ENCODE results near the gene CRYBG3. TPM values are rescaled to one million over a fixed set of nuclear protein-coding genes. Genes with fewer than 3 reads are reported as not detected.

The CRYBG3 gene
- total RNA-seq (2014; rRNA removed; shearing (Covaris generic)) = 16.8 and 16.9 TPM in 2 replicates
- polyA plus RNA-seq (2016; fragmentation: Nextera tagmentation; extraction: Ambion mirVana) = 3.3 and 4.3 TPM in 2 replicates

DNA sequence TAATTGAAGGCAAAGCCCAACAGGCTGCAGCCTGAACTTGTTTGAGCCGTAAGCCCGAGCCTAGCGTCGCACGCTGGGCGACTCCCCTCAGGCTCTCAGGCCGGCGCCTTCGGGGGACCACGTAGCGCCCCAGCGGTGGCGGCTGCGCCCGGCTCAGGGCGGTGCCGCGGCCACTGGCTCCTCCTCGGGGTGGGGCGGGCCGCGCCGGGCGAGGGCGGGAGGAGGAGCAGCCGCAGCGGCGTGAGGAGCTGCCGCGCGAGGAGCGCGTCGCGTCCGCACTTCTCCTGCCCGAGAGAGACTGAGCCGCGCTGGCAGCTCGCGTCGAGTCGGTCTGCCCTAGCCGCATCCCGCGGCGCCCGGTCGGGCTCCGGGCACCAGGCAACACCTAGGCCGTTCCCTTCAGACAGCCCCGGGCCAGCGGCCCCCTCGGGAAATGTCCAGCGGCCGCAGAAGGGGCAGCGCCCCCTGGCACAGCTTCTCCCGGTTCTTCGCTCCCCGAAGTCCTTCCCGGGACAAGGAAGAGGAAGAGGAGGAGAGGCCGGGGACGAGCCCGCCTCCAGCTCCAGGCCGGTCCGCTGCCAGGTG lies at the start of gene CRYBG3:
Gene CRYBG3, plus strand, starts transcription at position 238 of the 585 bp plus-strand sequence. Its CDS starts 196 bp downstream, at position 434.
- peak within 1 kb of the TSS; percentile 92 for H3K4me3 ChIP-seq
- WGBS, 2 experiments (ENCODE audit: low coverage in 1 of 2, low lambda C conversion rate in 2 of 2, missing lambda C conversion rate in 2 of 2) = 0 to 1% methylated on average over 36 to 52 of the region's 66 CpGs
- in situ Hi-C loops (cut with MboI) = no loop called here
- no peaks in the 10 kb centered on the region for H3K9me2 ChIP-seq (ENCODE audit: insufficient read depth)
- H4K20me1 ChIP-seq (ENCODE audit: insufficient read depth) = peaks cover 10% of the 10 kb centered on the region; the same call in 1 of the 2 replicates
- H3K4me2 ChIP-seq (ENCODE audit: unreplicated experiment) = peak within 1 kb of the TSS; percentile 96
- H3K79me2 ChIP-seq (ENCODE audit: insufficient read depth) = peaks cover 45% of the 10 kb centered on the region
- no peak for TF ChIP-seq EZH2phosphoT487 (IDR thresholded peaks at IDR 0.05; ENCODE audit: insufficient read depth, low read depth)
- no peak for TF ChIP-seq EZH2 (IDR thresholded peaks at IDR 0.05; ENCODE audit: insufficient read depth, poor library complexity, severe bottlenecking)
- H3F3A ChIP-seq (ENCODE audit: insufficient read depth) = peaks cover 13% of the 10 kb centered on the region
- DNase-seq = peak; percentile 96
- H3K9ac ChIP-seq = peak within 1 kb of the TSS; percentile 94
- H3K36me3 ChIP-seq (ENCODE audit: low read depth) = no peaks in the 10 kb centered on the region
- H3K27me3 ChIP-seq (replicated peaks; ENCODE audit: insufficient read depth) = no peaks in the 10 kb centered on the region
- H2AFZ ChIP-seq = peak within 1 kb of the TSS; percentile 100
- peak within 1 kb of the TSS; percentile 93 for H3K27ac ChIP-seq
- H3K4me1 ChIP-seq (ENCODE audit: insufficient read depth) = peaks cover 11% of the 10 kb centered on the region
- no peaks in the 10 kb centered on the region for H3K9me3 ChIP-seq (ENCODE audit: low read depth)

- WGBS, 2 experiments (ENCODE audit: low coverage in 1 of 2, low lambda C conversion rate in 2 of 2, missing lambda C conversion rate in 2 of 2) = 91% methylated on average over 3 of the region's 3 CpGs
- in situ Hi-C loops (cut with MboI) = no loop called here
- no peaks in the 10 kb centered on the region for H3K9me2 ChIP-seq (ENCODE audit: insufficient read depth)
Measured at GRCh38 chr3:97772926-97773325, 48.9 kb upstream of the CRYBG3 start.

GRCh38 chr3:97778152-97778551 lies 43.7 kb upstream of the CRYBG3 start:
- Histone ChIP-seq H3K4me2 (ENCODE audit: unreplicated experiment) (no peak overlapping the region), H3K9me3 (ENCODE audit: low read depth) (no peaks in the 10 kb centered on the region), H3K9ac (no peak overlapping the region), H2AFZ (no peak overlapping the region), H3F3A (ENCODE audit: insufficient read depth) (no peaks in the 10 kb centered on the region), H3K27ac (no peak overlapping the region), H3K4me3 (no peak overlapping the region), H3K27me3 (replicated peaks; ENCODE audit: insufficient read depth) (no peaks in the 10 kb centered on the region), H3K9me2 (ENCODE audit: insufficient read depth) (no peaks in the 10 kb centered on the region), H3K79me2 (ENCODE audit: insufficient read depth) (no peaks in the 10 kb centered on the region), H3K4me1 (ENCODE audit: insufficient read depth) (no peaks in the 10 kb centered on the region), H4K20me1 (ENCODE audit: insufficient read depth) (no peaks in the 10 kb centered on the region), H3K36me3 (ENCODE audit: low read depth) (no peaks in the 10 kb centered on the region)
- DNase-seq = no peak
- no peak for TF ChIP-seq EZH2phosphoT487 (IDR thresholded peaks at IDR 0.05; ENCODE audit: insufficient read depth, low read depth)
- in situ Hi-C loops (cut with MboI) = loop anchor here (25.0 kb wide), 1 partner anchor 559 kb away; no protein-coding TSS in a partner anchor

More at GRCh38 chr3:97772926-97773325, 48.9 kb upstream of the CRYBG3 start:
- H3K4me3 ChIP-seq = no peak overlapping the region
- no peaks in the 10 kb centered on the region for H3K4me1 ChIP-seq (ENCODE audit: insufficient read depth)
- peaks cover 15% of the 10 kb centered on the region; the same call in 1 of the 2 replicates for H3K36me3 ChIP-seq (ENCODE audit: low read depth)
- H3K9ac ChIP-seq = no peak overlapping the region
- H3K9me3 ChIP-seq (ENCODE audit: low read depth) = no peaks in the 10 kb centered on the region
- H4K20me1 ChIP-seq (ENCODE audit: insufficient read depth) = no peaks in the 10 kb centered on the region
- H3K79me2 ChIP-seq (ENCODE audit: insufficient read depth) = peaks cover 11% of the 10 kb centered on the region; the same call in 1 of the 2 replicates
- H3K27me3 ChIP-seq (replicated peaks; ENCODE audit: insufficient read depth) = no peaks in the 10 kb centered on the region
- no peak overlapping the region for H3K4me2 ChIP-seq (ENCODE audit: unreplicated experiment)
- H3F3A ChIP-seq (ENCODE audit: insufficient read depth) = no peaks in the 10 kb centered on the region
- no peak overlapping the region for H2AFZ ChIP-seq
- TF ChIP-seq EZH2phosphoT487 (IDR thresholded peaks at IDR 0.05; ENCODE audit: insufficient read depth, low read depth) (no peak), EZH2 (IDR thresholded peaks at IDR 0.05; ENCODE audit: insufficient read depth, poor library complexity, severe bottlenecking) (no peak)
- DNase-seq = no peak
- H3K27ac ChIP-seq = no peak overlapping the region

DNA sequence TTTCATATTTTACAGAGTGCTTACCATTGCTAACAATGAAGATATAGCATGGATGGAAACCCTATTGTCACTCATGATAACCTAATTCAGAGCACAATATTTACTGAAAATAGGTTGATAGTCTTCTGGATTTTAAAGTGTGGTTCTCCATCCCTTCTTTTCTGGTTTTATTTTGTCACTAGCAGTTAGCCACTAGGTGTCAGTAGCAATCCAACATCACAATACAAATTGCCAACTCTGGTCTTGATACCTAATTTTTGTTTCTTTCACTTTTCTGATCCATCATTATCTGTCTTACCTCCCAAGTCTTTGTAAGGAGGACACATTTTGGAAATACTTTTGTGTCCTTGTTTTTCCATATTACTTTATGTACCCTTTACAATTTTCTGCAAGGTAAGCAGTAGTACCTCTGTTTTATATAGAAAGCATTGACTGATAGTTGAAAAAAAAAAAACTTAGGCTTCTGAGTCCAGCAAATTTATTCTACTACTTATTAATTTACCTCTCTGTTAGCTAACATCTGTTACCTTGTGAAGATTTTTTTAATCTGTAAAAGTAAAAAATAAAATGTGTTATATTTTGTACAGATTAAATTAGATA lies 28.3 kb upstream of the CRYBG3 start:
- TF ChIP-seq EZH2 (IDR thresholded peaks at IDR 0.05; ENCODE audit: insufficient read depth, poor library complexity, severe bottlenecking) (no peak), EZH2phosphoT487 (IDR thresholded peaks at IDR 0.05; ENCODE audit: insufficient read depth, low read depth) (no peak)

More for the DNA sequence above, 28.3 kb upstream of the CRYBG3 start:
- Histone ChIP-seq H3F3A (ENCODE audit: insufficient read depth) (no peaks in the 10 kb centered on the region), H3K9me3 (ENCODE audit: low read depth) (no peaks in the 10 kb centered on the region), H4K20me1 (ENCODE audit: insufficient read depth) (no peaks in the 10 kb centered on the region), H3K27me3 (replicated peaks; ENCODE audit: insufficient read depth) (no peaks in the 10 kb centered on the region), H3K4me1 (ENCODE audit: insufficient read depth) (no peaks in the 10 kb centered on the region), H3K4me2 (ENCODE audit: unreplicated experiment) (no peak overlapping the region), H3K79me2 (ENCODE audit: insufficient read depth) (no peaks in the 10 kb centered on the region), H3K27ac (no peak overlapping the region), H3K36me3 (ENCODE audit: low read depth) (no peaks in the 10 kb centered on the region), H3K9ac (no peak overlapping the region), H2AFZ (no peak overlapping the region), H3K4me3 (no peak overlapping the region), H3K9me2 (ENCODE audit: insufficient read depth) (no peaks in the 10 kb centered on the region)
- peak; percentile 72 for DNase-seq
- in situ Hi-C loops (cut with MboI) = loop anchor here (5.0 to 25.0 kb wide), 2 partner anchors 229 to 544 kb away; no protein-coding TSS in a partner anchor
